Gastroesophageal sphincter (tissue), 4 donors: ENCODE measurements around the gene CNNM4. TPM values are rescaled to one million over a fixed set of nuclear protein-coding genes. Genes with fewer than 3 reads are reported as not detected.

ENCODE experiments used
- ATAC-seq: fragments of 150-250 bp; one replicate; pipeline ENCODE4 v1.9.1; 2016; ENCODE audit warnings: mild to moderate bottlenecking, moderate library complexity
- H3K27ac ChIP-seq, 4 donors: fragments of 200-600 bp; sonication (generic) in 3 of 4; 1 replicate in 3 of 4; 2 replicates in 1 of 4; pipeline ENCODE4 v1.5.1; 2016 to 2019
- H3K27me3 ChIP-seq: fragments of 200-600 bp; sonication (generic); one replicate; pipeline ENCODE4 v1.5.1; 2019
- H3K36me3 ChIP-seq, 2 donors: fragments of 200-600 bp; sonication (generic); one replicate each; pipeline ENCODE4 v1.5.1; 2019; ENCODE audit warnings: control low read depth in 1 of 2
- H3K4me1 ChIP-seq, 3 donors: fragments of 200-600 bp; sonication (generic); 1 replicate in 2 of 3; 2 replicates in 1 of 3; pipeline ENCODE4 v1.5.1; 2016 to 2019; ENCODE audit warnings: control low read depth in 2 of 3
- H3K4me3 ChIP-seq, 2 donors: fragments of 200-600 bp; sonication (generic); one replicate each; pipeline ENCODE4 v1.5.1; 2019; ENCODE audit warnings: mild to moderate bottlenecking in 1 of 2, moderate library complexity in 1 of 2
- H3K9me3 ChIP-seq, 3 donors: fragments of 200-600 bp; sonication (generic); one replicate each; pipeline ENCODE4 v1.5.1; 2017 to 2019; ENCODE audit warnings: control low read depth in 2 of 3
- EP300 ChIP-seq: sonication (generic); formaldehyde crosslinking; IDR thresholded peaks from one replicate; pipeline ENCODE4 v1.6.1; 2017; ENCODE audit warnings: antibody characterized with exemption, mild to moderate bottlenecking
- POLR2A ChIP-seq, 2 donors: fragments of 450-650 bp; IDR thresholded peaks; one replicate each; pipeline ENCODE4 v1.6.1; 2017; ENCODE audit warnings: antibody characterized with exemption in 2 of 2, mild to moderate bottlenecking in 2 of 2, moderate library complexity in 1 of 2
- POLR2AphosphoS5 ChIP-seq: sonication (generic); formaldehyde crosslinking; IDR thresholded peaks from one replicate; pipeline ENCODE4 v1.6.1; 2017; ENCODE audit warnings: antibody characterized with exemption
- WGBS, 2 donors: methylation state at CpG; one replicate each; pipeline ENCODE4 v1.1.5; 2018; ENCODE audit warnings: low coverage in 1 of 2; 5-methylcytosine and 5-hydroxymethylcytosine counted together
- total RNA-seq, 4 donors: library from RNA; depleted of rRNA; stranded (reverse); fragments of >200 nt; gene quantifications; one replicate each; pipeline ENCODE4 v1.1.0, GENCODE V29; 2016
- TF ChIP-seq, protein P1 (sequence below), 4 experiments: fragments of 200-600 bp in 2 of 4; fragments of 450-650 bp in 2 of 4; sonication (generic) in 1 of 4; IDR thresholded peaks; one replicate each; pipeline ENCODE4 v1.5.1; 2017 to 2019; ENCODE audit warnings: antibody characterized with exemption in 4 of 4, mild to moderate bottlenecking in 2 of 4, moderate library complexity in 2 of 4

CNNM4 gene
- total RNA-seq, 4 donors from 2014 or later, result 2.7 to 6.1 (median 5.5) TPM

DNA sequence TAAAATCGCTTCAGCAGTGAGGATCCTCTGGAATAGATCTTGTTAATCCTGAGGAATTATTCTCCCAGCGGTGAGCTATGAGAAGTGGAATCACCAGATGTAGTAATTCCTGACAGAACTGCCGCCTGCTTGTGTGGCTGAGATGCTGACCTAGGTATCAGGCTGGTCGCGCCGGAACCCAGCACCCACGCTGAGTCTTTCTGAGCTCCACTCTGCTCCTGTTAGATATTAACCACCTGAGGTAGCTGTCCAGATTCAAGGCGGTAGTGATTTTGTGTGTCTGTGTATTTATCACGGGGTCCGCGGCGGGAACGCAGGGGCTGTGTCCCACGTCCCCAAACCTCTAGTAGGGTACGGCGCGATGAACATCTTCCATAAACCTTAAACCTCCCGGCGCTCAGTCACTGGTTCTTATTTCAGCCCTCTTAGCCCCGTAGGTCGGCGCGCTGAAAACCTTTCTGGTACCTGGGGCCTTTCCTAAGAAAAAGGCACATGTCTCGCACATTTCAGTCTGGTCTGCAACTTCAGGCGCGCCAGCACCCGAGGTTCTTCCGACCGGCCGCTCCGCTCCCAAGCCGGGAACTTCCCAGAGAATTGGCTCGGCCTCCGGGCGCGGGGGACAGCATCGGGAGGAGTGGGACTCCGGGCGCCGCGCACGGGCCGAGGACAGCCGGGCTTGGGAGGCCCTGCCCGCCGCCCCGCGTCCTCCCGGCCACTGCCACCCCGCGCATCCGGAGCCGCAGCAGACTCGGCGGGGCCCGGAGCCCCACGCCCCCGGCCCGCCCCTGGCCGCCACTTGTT is 54.8 kb downstream of the CNNM4 start:
- Histone ChIP-seq H3K27me3 (no peaks in the 10 kb centered on the region), H3K36me3 (peaks cover 0 to 25% of the 10 kb centered on the region in 2 donors), H3K4me3 (peak overlapping the region; percentile 77 to 88), H3K9me3 (no peaks in the 10 kb centered on the region), H3K27ac (peak overlapping the region; percentile 71 to 96 (median 96)), H3K4me1 (peaks cover 4 to 55% (median 35%) of the 10 kb centered on the region in 3 donors)
- TF ChIP-seq, protein P1, sequence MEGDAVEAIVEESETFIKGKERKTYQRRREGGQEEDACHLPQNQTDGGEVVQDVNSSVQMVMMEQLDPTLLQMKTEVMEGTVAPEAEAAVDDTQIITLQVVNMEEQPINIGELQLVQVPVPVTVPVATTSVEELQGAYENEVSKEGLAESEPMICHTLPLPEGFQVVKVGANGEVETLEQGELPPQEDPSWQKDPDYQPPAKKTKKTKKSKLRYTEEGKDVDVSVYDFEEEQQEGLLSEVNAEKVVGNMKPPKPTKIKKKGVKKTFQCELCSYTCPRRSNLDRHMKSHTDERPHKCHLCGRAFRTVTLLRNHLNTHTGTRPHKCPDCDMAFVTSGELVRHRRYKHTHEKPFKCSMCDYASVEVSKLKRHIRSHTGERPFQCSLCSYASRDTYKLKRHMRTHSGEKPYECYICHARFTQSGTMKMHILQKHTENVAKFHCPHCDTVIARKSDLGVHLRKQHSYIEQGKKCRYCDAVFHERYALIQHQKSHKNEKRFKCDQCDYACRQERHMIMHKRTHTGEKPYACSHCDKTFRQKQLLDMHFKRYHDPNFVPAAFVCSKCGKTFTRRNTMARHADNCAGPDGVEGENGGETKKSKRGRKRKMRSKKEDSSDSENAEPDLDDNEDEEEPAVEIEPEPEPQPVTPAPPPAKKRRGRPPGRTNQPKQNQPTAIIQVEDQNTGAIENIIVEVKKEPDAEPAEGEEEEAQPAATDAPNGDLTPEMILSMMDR (IDR thresholded peaks at IDR 0.05), result peak in 2 of 4 experiments; percentile 5 to 7
- no peak for TF ChIP-seq EP300
- ATAC-seq, result no peak
- WGBS, 2 donors, result 1 to 3% methylated on average over 10 to 14 of the region's 60 CpGs

- ATAC-seq, result peak; percentile 96
- peak; percentile 86 for TF ChIP-seq POLR2AphosphoS5
- TF ChIP-seq EP300, result no peak
- peak; percentile 85 to 93 for TF ChIP-seq POLR2A (IDR thresholded peaks at IDR 0.05)
- TF ChIP-seq, protein P1 (IDR thresholded peaks at IDR 0.05), result peak in 3 of 4 experiments; percentile 76 to 88 (median 81)
- no peaks in the 10 kb centered on the region for H3K9me3 ChIP-seq
- no CpG with 5 or more reads among the region's 103 CpGs for WGBS, 2 donors
- no peaks in the 10 kb centered on the region for H3K27me3 ChIP-seq
- H3K27ac ChIP-seq, result peak within 1 kb of the TSS; percentile 71 to 96 (median 96)
- peaks cover 0 to 17% of the 10 kb centered on the region in 2 donors for H3K36me3 ChIP-seq
- H3K4me1 ChIP-seq, result peaks cover 4 to 62% (median 35%) of the 10 kb centered on the region in 3 donors
- peak within 1 kb of the TSS; percentile 77 to 88 for H3K4me3 ChIP-seq
Observed at GRCh38 chr2:96816127-96816835, 55.6 kb downstream of the CNNM4 start, which contains the start of gene CNNM3. Gene CNNM3, plus strand, starts transcription at chr2:96816268. Its CDS starts 10 bp downstream, at chr2:96816278.

DNA sequence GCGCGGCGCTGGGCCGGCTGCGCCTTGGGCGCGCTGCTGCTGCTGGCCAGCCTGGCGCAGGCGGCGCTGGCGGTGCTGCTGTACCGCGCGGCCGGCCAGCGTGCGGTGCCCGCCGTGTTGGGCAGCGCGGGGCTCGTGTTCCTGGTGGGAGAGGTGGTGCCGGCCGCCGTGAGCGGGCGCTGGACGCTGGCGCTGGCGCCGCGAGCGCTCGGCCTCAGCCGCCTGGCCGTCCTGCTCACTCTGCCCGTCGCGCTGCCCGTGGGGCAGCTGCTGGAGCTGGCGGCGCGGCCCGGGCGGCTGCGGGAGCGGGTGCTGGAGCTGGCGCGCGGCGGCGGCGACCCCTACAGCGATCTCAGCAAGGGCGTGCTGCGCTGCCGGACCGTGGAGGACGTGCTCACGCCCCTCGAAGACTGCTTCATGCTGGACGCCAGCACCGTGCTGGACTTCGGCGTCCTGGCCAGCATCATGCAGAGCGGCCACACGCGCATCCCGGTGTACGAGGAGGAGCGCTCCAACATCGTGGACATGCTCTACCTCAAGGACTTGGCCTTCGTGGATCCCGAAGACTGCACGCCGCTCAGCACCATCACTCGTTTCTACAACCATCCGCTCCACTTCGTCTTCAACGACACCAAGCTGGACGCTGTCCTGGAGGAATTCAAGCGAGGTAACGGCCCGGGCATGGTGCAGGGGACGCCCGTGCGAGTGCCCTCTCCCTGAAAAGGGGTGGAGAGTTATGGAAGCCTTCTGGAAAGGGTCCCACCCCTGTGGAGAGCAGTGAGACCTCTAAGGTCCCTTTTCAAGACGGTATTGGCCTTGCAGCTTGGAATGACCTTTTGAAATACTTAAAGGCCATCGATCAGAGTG is 56.4 kb downstream of the CNNM4 start:
- 11 to 40% methylated on average over 2 to 11 of the region's 89 CpGs for WGBS, 2 donors
- Histone ChIP-seq H3K4me3 (peak overlapping the region; percentile 58 to 88), H3K36me3 (peaks cover 0 to 16% of the 10 kb centered on the region in 2 donors), H3K4me1 (peaks cover 4 to 66% (median 35%) of the 10 kb centered on the region in 3 donors), H3K27me3 (no peaks in the 10 kb centered on the region), H3K9me3 (no peaks in the 10 kb centered on the region), H3K27ac (peak overlapping the region in 3 of 4 donors; percentile 96)
- TF ChIP-seq, protein P1 (IDR thresholded peaks at IDR 0.05), result peak in 1 of 4 experiments; percentile 19
- TF ChIP-seq POLR2AphosphoS5, result no peak
- no peak for ATAC-seq

- TF ChIP-seq, protein P1 (IDR thresholded peaks at IDR 0.05), result no peak
- TF ChIP-seq EP300, result no peak
- TF ChIP-seq POLR2A (IDR thresholded peaks at IDR 0.05), result no peak
- no peak for TF ChIP-seq POLR2AphosphoS5
- Histone ChIP-seq H3K4me3 (peak overlapping the region; percentile 58 to 88), H3K27ac (no peak overlapping the region), H3K4me1 (peaks cover 4 to 68% (median 41%) of the 10 kb centered on the region in 3 donors), H3K27me3 (no peaks in the 10 kb centered on the region), H3K9me3 (no peaks in the 10 kb centered on the region), H3K36me3 (peaks cover 0 to 17% of the 10 kb centered on the region in 2 donors)
- ATAC-seq, result no peak
- WGBS, 2 donors, result 77 to 89% methylated on average over 3 to 8 of the region's 8 CpGs
Observed at GRCh38 chr2:96817882-96818281, 57.2 kb downstream of the CNNM4 start.
